Activated naive CD8-positive, alpha-beta T cell treated with anti-CD3 and anti-CD28 coated beads, Interleukin-2, amount 10 ng/mL, durations not matched to agents 7 days and 5 days (primary cell): ENCODE measurements around the gene FNIP1. TPM values are rescaled to one million over a fixed set of nuclear protein-coding genes. Genes with fewer than 3 reads are reported as not detected.

Source experiments
- ATAC-seq: fragments of 150-1000 bp; cut with Tn5 transposase; one replicate; pipeline ENCODE4 v1.10.0; 2021; ENCODE audit warnings: low read depth, moderate library complexity
- POLR2A ChIA-PET: fragments of 350-600 bp; sonication (Branson Sonifier 250); formaldehyde crosslinking; loops from one replicate; lab custom pipeline; 2021; ENCODE audit warnings: antibody characterized with exemption; lab: Charles Lee
- DNase-seq: peaks from one replicate; pipeline ENCODE4 v3.0.0; 2021
- H3K27ac Mint-ChIP-seq: one replicate; pipeline ENCODE4 v1.8.0; 2022; ENCODE audit warnings: mild to moderate bottlenecking, mixed read lengths
- H3K27me3 Mint-ChIP-seq: one replicate; pipeline ENCODE4 v1.8.0; 2022; ENCODE audit warnings: mild to moderate bottlenecking, moderate library complexity, mixed read lengths
- H3K36me3 Mint-ChIP-seq: one replicate; pipeline ENCODE4 v1.8.0; 2021; ENCODE audit warnings: mild to moderate bottlenecking, mixed read lengths
- H3K4me1 Mint-ChIP-seq: one replicate; pipeline ENCODE4 v1.8.0; 2021; ENCODE audit warnings: mixed read lengths
- H3K4me3 Mint-ChIP-seq: one replicate; pipeline ENCODE4 v1.8.0; 2022; ENCODE audit warnings: mild to moderate bottlenecking, moderate library complexity, mixed read lengths
- H3K9me3 Mint-ChIP-seq: one replicate; pipeline ENCODE4 v1.8.0; 2021; ENCODE audit warnings: mixed read lengths
- total RNA-seq, 2 experiments: library from RNA; stranded (reverse); gene quantifications; one replicate each; pipeline ENCODE4 v1.2.3, GENCODE V29; 2021

The FNIP1 gene
- total RNA-seq, 2 experiments from 2014 or later, result 30.6 to 31.7 TPM

- Mint-ChIP-seq H3K9me3 (peaks cover 3% of the 10 kb centered on the region), H3K27me3 (no peaks in the 10 kb centered on the region), H3K4me3 (no peak overlapping the region), H3K27ac (no peak overlapping the region), H3K36me3 (peaks cover 59% of the 10 kb centered on the region), H3K4me1 (peaks cover 5% of the 10 kb centered on the region)
- ATAC-seq (no peak), DNase-seq (no peak)
- POLR2A ChIA-PET, result no interaction called here
Observed at GRCh38 chr5:131654309-131654708, 142.5 kb downstream of the FNIP1 start.

- DNase-seq (no peak), ATAC-seq (no peak)
- H3K9me3 Mint-ChIP-seq, result no peaks in the 10 kb centered on the region
- no peaks in the 10 kb centered on the region for H3K27me3 Mint-ChIP-seq
- H3K36me3 Mint-ChIP-seq, result peaks cover 51% of the 10 kb centered on the region
- no peak overlapping the region for H3K4me3 Mint-ChIP-seq
- no peak overlapping the region for H3K27ac Mint-ChIP-seq
- no peaks in the 10 kb centered on the region for H3K4me1 Mint-ChIP-seq
- POLR2A ChIA-PET, result no interaction called here
Observed at GRCh38 chr5:131649161-131649560, 147.7 kb downstream of the FNIP1 start.

GRCh38 chr5:131647048-131647769, 149.6 kb downstream of the FNIP1 start:
- H3K27me3 Mint-ChIP-seq, result no peaks in the 10 kb centered on the region
- H3K4me1 Mint-ChIP-seq, result no peaks in the 10 kb centered on the region
- no peak overlapping the region for H3K27ac Mint-ChIP-seq
- no peak overlapping the region for H3K4me3 Mint-ChIP-seq
- POLR2A ChIA-PET, result interaction anchor here (1.0 kb wide), 1 partner anchor 11 kb away, joined by 3 read pairs; no protein-coding TSS in a partner anchor
- H3K36me3 Mint-ChIP-seq, result peaks cover 48% of the 10 kb centered on the region
- H3K9me3 Mint-ChIP-seq, result no peaks in the 10 kb centered on the region
- no peak for ATAC-seq
- no peak for DNase-seq

DNA sequence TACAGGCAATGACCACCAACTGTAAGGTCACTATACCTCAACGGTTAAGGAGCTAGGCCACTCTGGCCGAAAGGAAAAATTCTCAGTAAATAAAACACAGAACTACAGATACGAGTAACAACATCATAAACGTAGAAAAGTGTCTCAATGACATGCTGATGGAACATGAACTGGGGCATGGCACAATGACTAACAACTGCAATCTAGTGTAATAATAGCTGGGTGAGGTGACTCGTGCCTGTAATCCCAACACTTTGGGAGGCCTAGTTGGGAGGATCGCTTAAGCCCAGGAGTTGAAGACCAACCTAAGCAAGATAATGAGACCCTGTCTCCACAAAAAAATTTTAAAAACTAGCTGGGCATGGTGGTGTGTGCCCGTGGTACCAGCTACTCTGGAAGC, 152.0 kb downstream of the FNIP1 start:
- no peak for ATAC-seq
- Mint-ChIP-seq H3K27me3 (no peaks in the 10 kb centered on the region), H3K4me3 (no peak overlapping the region), H3K4me1 (peaks cover 5% of the 10 kb centered on the region), H3K27ac (no peak overlapping the region), H3K36me3 (peaks cover 30% of the 10 kb centered on the region), H3K9me3 (no peaks in the 10 kb centered on the region)
- POLR2A ChIA-PET, result no interaction called here
- DNase-seq, result no peak

GRCh38 chr5:131644370-131644769, 152.4 kb downstream of the FNIP1 start:
- ATAC-seq (no peak), DNase-seq (no peak)
- Mint-ChIP-seq H3K36me3 (peaks cover 26% of the 10 kb centered on the region), H3K27ac (no peak overlapping the region), H3K27me3 (no peaks in the 10 kb centered on the region), H3K4me1 (peaks cover 9% of the 10 kb centered on the region), H3K9me3 (no peaks in the 10 kb centered on the region), H3K4me3 (no peak overlapping the region)
- POLR2A ChIA-PET, result no interaction called here

DNA sequence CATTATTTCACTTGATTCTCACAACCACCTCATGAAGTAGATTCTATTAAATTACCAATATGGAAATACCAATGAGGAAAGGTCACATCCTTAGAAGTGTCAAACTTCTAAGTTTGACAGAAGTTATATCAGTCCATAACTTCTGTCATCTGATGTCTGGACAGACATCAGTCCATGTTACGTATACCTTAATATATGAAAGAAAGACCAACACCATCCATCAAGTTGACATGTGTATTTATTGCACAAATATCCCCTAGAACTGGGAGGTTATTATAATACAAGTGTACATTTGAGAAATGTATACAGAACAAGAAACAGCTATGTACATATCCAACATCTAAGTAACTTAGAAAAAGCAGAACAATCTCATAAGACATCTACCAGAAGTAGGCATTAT, 155.3 kb downstream of the FNIP1 start:
- no peak overlapping the region for H3K4me3 Mint-ChIP-seq
- POLR2A ChIA-PET, result no interaction called here
- H3K27me3 Mint-ChIP-seq, result no peaks in the 10 kb centered on the region
- H3K36me3 Mint-ChIP-seq, result peaks cover 22% of the 10 kb centered on the region
- DNase-seq (no peak), ATAC-seq (no peak)
- no peaks in the 10 kb centered on the region for H3K9me3 Mint-ChIP-seq
- H3K4me1 Mint-ChIP-seq, result peaks cover 12% of the 10 kb centered on the region
- H3K27ac Mint-ChIP-seq, result no peak overlapping the region

DNA sequence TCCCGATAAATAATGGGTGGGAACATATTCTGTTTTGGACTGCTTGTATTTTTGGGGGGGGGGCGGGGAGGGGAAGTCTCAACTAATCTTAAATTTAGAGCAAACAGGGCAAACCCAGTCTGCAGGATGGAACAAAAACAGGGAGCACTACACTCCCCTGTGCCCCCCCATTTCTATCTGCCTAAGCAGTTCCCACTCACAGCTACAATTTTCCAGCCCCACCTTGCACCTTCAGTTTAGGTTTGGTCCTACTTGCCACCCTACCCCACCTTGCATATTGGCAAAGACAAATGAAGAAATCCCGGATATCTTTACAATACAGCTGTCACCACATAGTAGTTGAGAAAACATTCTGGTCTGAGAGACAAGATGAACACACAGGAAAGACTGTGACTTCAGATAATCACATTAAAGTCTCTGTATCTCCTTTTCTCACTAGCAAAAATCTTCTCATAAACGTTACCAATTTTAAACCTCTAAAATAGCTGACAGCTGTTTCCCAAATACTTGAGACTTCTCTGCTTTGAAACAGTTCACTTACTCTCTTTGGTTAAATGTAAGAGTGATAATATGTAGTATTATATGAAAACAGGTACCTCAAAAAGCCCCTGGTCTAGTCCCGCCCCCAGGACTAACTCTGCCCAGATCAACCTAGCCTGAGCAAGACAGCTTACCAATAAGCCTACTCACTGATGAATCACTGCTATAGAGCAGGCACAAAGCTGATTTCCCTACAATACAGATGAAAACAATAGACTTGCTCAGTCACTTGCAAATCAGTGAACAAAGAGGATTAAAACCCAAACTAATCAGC, 156.6 kb downstream of the FNIP1 start:
- POLR2A ChIA-PET, result no interaction called here
- ATAC-seq (peak; percentile 51), DNase-seq (no peak)
- Mint-ChIP-seq H3K4me3 (peak overlapping the region; percentile 12), H3K27me3 (no peaks in the 10 kb centered on the region), H3K4me1 (peaks cover 16% of the 10 kb centered on the region), H3K36me3 (peaks cover 17% of the 10 kb centered on the region), H3K27ac (peak overlapping the region; percentile 68), H3K9me3 (no peaks in the 10 kb centered on the region)

DNA sequence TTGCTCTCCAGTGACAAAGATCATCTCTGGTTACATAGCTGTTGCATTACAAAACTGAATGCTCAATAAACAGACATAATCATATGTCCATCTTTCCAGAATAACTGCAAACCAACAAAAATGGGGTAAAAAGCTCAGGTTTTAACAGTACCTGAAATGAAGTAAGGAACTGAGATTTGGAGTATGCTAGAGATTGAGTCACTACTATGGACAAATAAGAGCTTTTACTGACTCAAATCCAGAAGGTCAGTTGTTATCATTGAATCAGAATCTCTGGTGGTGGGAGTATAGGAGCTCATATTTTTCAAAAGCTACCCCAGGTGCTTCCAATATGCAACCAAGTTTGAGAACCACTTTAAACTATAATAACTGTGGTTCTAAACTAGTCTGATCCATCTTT, 157.7 kb downstream of the FNIP1 start:
- DNase-seq (no peak), ATAC-seq (no peak)
- POLR2A ChIA-PET, result interaction anchor here (2.0 kb wide), 1 partner anchor 158 kb away, joined by 9 read pairs; the partner anchor contains the start of gene FNIP1
- no peak overlapping the region for H3K27ac Mint-ChIP-seq
- H3K4me3 Mint-ChIP-seq, result no peak overlapping the region
- H3K4me1 Mint-ChIP-seq, result peaks cover 17% of the 10 kb centered on the region
- H3K36me3 Mint-ChIP-seq, result peaks cover 6% of the 10 kb centered on the region
- H3K9me3 Mint-ChIP-seq, result no peaks in the 10 kb centered on the region
- no peaks in the 10 kb centered on the region for H3K27me3 Mint-ChIP-seq

DNA sequence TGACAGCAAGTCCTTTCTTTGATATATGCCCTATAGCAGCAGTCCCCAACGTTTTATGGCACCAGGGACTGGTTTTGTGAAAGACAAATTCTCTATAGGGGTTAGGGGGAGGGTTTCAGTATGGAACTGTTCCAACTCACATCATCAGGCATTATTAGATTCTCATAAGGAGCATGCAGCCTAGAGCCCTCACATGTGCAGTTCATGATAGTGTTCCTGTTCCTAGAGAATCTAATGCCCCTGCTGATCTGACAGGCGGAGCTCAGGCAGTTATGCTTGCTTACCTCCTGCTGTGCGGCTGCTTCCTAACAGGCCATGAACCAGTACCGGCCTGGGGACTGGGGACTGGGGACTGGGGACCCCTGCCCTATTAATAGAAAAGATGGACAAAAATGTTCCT, 159.1 kb downstream of the FNIP1 start:
- Mint-ChIP-seq H3K9me3 (no peaks in the 10 kb centered on the region), H3K4me1 (peaks cover 21% of the 10 kb centered on the region), H3K36me3 (peaks cover 2% of the 10 kb centered on the region), H3K27me3 (no peaks in the 10 kb centered on the region), H3K27ac (no peak overlapping the region), H3K4me3 (no peak overlapping the region)
- DNase-seq (no peak), ATAC-seq (no peak)
- POLR2A ChIA-PET, result interaction anchor here (2.0 kb wide), 1 partner anchor 159 kb away, joined by 9 read pairs; the partner anchor contains the start of gene FNIP1

GRCh38 chr5:131635684-131636572, 160.9 kb downstream of the FNIP1 start:
- H3K36me3 Mint-ChIP-seq, result peaks cover 2% of the 10 kb centered on the region
- no peak for DNase-seq
- peak overlapping the region; percentile 94 for H3K27ac Mint-ChIP-seq
- peak overlapping the region; percentile 96 for H3K4me3 Mint-ChIP-seq
- H3K27me3 Mint-ChIP-seq, result no peaks in the 10 kb centered on the region
- H3K4me1 Mint-ChIP-seq, result peaks cover 21% of the 10 kb centered on the region
- no peak for ATAC-seq
- POLR2A ChIA-PET, result interaction anchor here (0.6 to 1.4 kb wide), 9 partner anchors 11 to 1300 kb away, joined by 3 to 14 read pairs (median 3); partner anchors contain the start of gene FNIP1
- H3K9me3 Mint-ChIP-seq, result no peaks in the 10 kb centered on the region

DNA sequence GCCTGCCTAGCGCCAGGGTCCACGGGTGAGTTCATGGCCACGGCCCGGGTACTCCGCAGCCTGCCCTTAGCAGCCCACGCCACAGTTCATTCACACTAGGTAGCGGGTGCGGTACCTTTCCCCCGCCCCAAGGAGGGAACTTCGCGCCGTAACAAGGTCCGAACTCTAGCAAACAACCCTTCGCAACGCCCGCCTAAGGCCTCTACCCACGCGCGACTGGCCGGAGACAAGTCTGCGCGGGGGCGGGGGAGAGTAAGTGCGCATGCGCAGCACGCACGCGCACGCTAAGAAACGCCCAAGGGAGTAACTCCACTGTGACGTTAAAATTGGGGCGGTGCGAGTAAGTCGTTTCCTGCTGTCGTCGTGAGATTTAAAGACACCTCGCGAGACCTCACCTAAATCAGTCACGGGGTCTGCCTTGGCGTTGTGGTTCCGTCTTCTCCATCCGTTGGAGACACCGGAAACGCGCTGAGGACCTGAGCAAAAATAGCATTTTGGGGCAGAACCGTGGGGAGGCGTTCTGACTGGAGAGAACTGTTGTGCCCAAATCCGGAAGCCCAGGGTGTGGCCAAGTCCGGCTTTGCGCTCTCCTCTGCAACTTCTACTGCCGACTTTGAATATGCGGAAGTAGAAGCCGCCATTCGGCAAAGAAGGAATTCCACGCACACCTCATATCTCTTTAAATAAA, 161.7 kb downstream of the FNIP1 start, which contains the start of gene RAPGEF6:
Gene RAPGEF6, minus strand, starts transcription at position 234 of the 688 bp plus-strand sequence. Its CDS starts 199 bp downstream, at position 35.
- Mint-ChIP-seq H3K27me3 (no peaks in the 10 kb centered on the region), H3K4me3 (peak within 1 kb of the TSS; percentile 96), H3K27ac (peak within 1 kb of the TSS; percentile 94), H3K36me3 (peaks cover 1% of the 10 kb centered on the region), H3K9me3 (no peaks in the 10 kb centered on the region), H3K4me1 (peaks cover 18% of the 10 kb centered on the region)
- DNase-seq (peak; percentile 92), ATAC-seq (peak; percentile 91)
- POLR2A ChIA-PET, result interaction anchor here (0.6 to 1.4 kb wide), 8 partner anchors 11 to 1301 kb away, joined by 3 to 14 read pairs (median 3); partner anchors contain the start of gene FNIP1

GRCh38 chr5:131634666-131634995, 162.2 kb downstream of the FNIP1 start:
- H3K27me3 Mint-ChIP-seq, result no peaks in the 10 kb centered on the region
- H3K36me3 Mint-ChIP-seq, result peaks cover 1% of the 10 kb centered on the region
- H3K4me3 Mint-ChIP-seq, result peak overlapping the region; percentile 96
- no peaks in the 10 kb centered on the region for H3K9me3 Mint-ChIP-seq
- H3K27ac Mint-ChIP-seq, result peak overlapping the region; percentile 94
- POLR2A ChIA-PET, result interaction anchor here (0.6 to 1.0 kb wide), 2 partner anchors 40 to 531 kb away, joined by 3 to 4 read pairs; no protein-coding TSS in a partner anchor
- DNase-seq (peak; percentile 78), ATAC-seq (peak; percentile 32)
- peaks cover 18% of the 10 kb centered on the region for H3K4me1 Mint-ChIP-seq
